ENCODE data around the gene ZGPAT.

DNA sequence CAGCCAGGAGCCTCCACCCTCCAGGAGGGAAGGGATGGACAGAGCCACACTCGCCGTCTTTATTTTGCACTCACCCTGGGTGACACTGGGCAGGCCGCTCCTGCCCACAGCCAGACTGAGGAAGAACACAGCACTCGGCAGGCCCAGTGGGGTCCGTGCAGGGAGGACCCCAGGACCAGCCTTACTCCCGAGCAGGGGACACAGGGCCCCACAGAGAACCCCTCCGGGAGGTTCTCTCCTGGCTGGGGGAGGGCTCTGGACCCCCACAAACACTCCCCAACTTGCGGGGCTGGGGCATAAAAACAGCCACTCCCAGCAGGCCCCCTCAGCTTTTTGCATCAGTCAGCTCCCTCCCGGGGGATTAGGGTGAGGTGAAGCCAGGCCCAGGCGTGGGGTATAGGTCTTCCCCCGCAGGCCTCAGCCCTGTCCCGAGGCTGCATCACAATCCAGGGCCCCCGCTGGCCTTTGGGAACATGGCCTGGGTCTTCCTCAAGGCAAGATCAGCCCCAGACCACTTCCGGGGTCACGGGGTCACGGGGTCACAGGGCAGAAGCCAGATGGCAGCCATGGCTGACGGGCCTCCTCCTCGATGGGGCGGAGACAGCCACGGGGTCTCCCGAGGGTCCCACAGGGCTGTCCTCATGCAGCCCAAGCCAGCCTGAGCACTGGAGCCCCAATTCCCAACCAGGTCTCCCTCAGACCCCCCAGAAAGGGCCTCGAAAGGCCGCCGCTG lies 8.2 kb upstream of the ZGPAT start:
- TF ChIP-seq CTCF (IDR thresholded peaks at IDR 0.05), result no peak
- TF ChIP-seq POLR2A (IDR thresholded peaks at IDR 0.05), result no peak
